Erythroblast (primary cell): Measurements from ENCODE around the gene DTWD1.
"Not testable (repeated sequence)": the region's sequence is repeated elsewhere in the genome, so short reads cannot be mapped to it uniquely, and the experiment has no call there.

ENCODE experiments used
- DNase-seq, 2 experiments: peaks; one replicate each; lab custom pipeline; 2025; lab: John Stamatoyannopoulos, UW
- GATA1 ChIP-seq: IDR thresholded peaks from 2 replicates; pipeline ENCODE4 v1.6.1; 2011; ENCODE audit warnings: low read depth, mild to moderate bottlenecking, control low read depth, low read length, moderate library complexity
- POLR2A ChIP-seq: IDR thresholded peaks from 2 replicates; pipeline ENCODE4 v1.6.1; 2011; ENCODE audit warnings: mild to moderate bottlenecking, low read length

DTWD1 gene

GRCh38 chr15:49620658-49621368 lies at the start of gene DTWD1, which contains the start of gene FAM227B:
TSS of gene DTWD1 (plus strand) at chr15:49621048. CDS start at chr15:49625168, 4,120 bp downstream.
TSS of gene FAM227B (minus strand) at chr15:49620818. CDS start at chr15:49615171, 5,647 bp downstream.
- DNase-seq: peak; percentile 99
- TF ChIP-seq POLR2A (peak; percentile 96), GATA1 (no peak)

GRCh38 chr15:49573421-49573820 lies 47.4 kb upstream of the DTWD1 start:
- TF ChIP-seq GATA1 (no peak), POLR2A (no peak)
- DNase-seq: peak; percentile 60 to 78

GRCh38 chr15:49589030-49589429 lies 31.8 kb upstream of the DTWD1 start:
- peak; percentile 25 to 29 for DNase-seq
- TF ChIP-seq POLR2A (no peak), GATA1 (no peak)

GRCh38 chr15:49592829-49593316 lies 28.0 kb upstream of the DTWD1 start:
- not testable (repeated sequence) for DNase-seq

GRCh38 chr15:49604625-49605409 lies 16.0 kb upstream of the DTWD1 start:
- TF ChIP-seq POLR2A: no peak
- TF ChIP-seq GATA1: no peak
- no peak for DNase-seq

GRCh38 chr15:49605588-49605987 lies 15.3 kb upstream of the DTWD1 start:
- no peak for DNase-seq
- TF ChIP-seq GATA1 (no peak), POLR2A (no peak)

GRCh38 chr15:49606594-49606993 lies 14.3 kb upstream of the DTWD1 start:
- no peak for DNase-seq
- TF ChIP-seq GATA1 (no peak), POLR2A (no peak)

- no peak for TF ChIP-seq GATA1
- TF ChIP-seq POLR2A: no peak
- DNase-seq: no peak
Observed at GRCh38 chr15:49610157-49610918, 10.5 kb upstream of the DTWD1 start.

GRCh38 chr15:49612240-49612639 lies 8.6 kb upstream of the DTWD1 start:
- DNase-seq: not testable (repeated sequence)

GRCh38 chr15:49619226-49619625 lies 1.6 kb upstream of the DTWD1 start:
- TF ChIP-seq GATA1 (no peak), POLR2A (no peak)
- DNase-seq: no peak

- DNase-seq: peak; percentile 48 to 61
- TF ChIP-seq POLR2A (no peak), GATA1 (no peak)
Observed at GRCh38 chr15:49620199-49620598, 649 bp upstream of the DTWD1 start.

GRCh38 chr15:49621401-49621811 lies 558 bp downstream of the DTWD1 start:
- TF ChIP-seq GATA1 (no peak), POLR2A (no peak)
- peak; percentile 55 to 66 for DNase-seq

GRCh38 chr15:49621887-49622286 lies 1.0 kb downstream of the DTWD1 start:
- DNase-seq: peak; percentile 29 to 44
- TF ChIP-seq GATA1: no peak
- no peak for TF ChIP-seq POLR2A

GRCh38 chr15:49622561-49622960 lies 1.7 kb downstream of the DTWD1 start:
- no peak for TF ChIP-seq GATA1
- no peak for TF ChIP-seq POLR2A
- DNase-seq: peak in 1 of 2 experiments; percentile 8
